ENCODE measurements around the gene SPDEF. TPM values are rescaled to one million over a fixed set of nuclear protein-coding genes. Genes with fewer than 3 reads are reported as not detected.

The SPDEF gene
- total and polyA plus RNA-seq, 2 experiments from 2014 or later: 0.69 TPM; not detected in 1

DNA sequence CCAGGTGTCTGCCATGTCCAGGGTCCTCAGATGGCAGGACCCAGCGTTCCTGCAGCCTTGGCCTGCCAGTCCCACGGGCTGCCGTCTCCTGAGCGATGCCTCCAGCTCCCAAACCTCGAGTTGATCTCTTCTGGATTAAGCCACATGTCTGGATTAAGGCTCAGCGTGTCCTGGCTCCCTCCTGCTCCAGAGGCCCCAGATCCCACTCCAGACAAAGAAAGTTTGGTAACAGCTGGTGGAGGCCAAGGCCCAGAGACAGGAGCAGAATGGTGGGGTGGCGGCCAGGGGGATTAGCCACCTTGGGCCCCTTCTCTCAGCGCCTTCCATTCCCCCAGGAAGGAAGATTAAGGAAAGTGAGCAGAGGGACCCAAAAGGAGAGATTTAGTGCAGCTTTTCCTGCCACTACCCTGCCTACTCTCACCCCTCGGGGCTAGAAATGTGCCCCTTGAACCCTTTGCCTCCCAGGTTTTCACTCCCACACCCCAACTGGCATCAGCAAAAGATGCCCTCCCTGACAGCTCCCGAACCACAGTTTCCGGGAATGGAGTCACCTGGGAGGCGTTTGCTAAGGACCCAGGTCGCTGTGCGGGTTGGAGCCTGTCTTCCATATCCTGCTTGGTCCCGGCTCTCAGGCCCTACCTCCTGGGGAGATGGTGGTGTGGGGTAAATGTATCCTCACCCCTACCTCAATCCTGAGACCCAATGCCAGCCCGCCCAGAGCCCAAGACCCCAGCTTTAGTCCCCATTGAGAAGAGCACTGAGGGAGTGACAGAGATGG is 6.9 kb downstream of the SPDEF start:
- Histone ChIP-seq H2AFZ (no peak overlapping the region), H3K27ac (ENCODE audit: low read depth) (no peak overlapping the region), H3K27me3 (ENCODE audit: insufficient read depth) (no peaks in the 10 kb centered on the region), H3F3A (replicated peaks; ENCODE audit: low read depth) (no peaks in the 10 kb centered on the region), H3K36me3 (ENCODE audit: insufficient read depth) (no peaks in the 10 kb centered on the region), H3K9me2 (ENCODE audit: insufficient read depth) (no peaks in the 10 kb centered on the region), H3K4me3 (no peak overlapping the region), H3K4me2 (no peak overlapping the region), H3K4me1 (ENCODE audit: insufficient read depth) (no peaks in the 10 kb centered on the region), H3K79me2 (replicated peaks; ENCODE audit: insufficient read depth) (no peaks in the 10 kb centered on the region), H4K20me1 (replicated peaks; ENCODE audit: insufficient read depth) (no peaks in the 10 kb centered on the region)
- Mint-ChIP-seq H3K27me3 (ENCODE audit: insufficient read depth, low read depth, poor library complexity) (peaks cover 7% of the 10 kb centered on the region), H3K4me3 (no peak overlapping the region), H3K36me3 (ENCODE audit: low read depth) (no peaks in the 10 kb centered on the region), H3K9me3 (peaks cover 2% of the 10 kb centered on the region; the same call in 1 of the 3 replicates), H3K4me1 (peaks cover 11% of the 10 kb centered on the region; the same call in 2 of the 3 replicates), H3K27ac (no peak overlapping the region)
- no peak for DNase-seq (ENCODE audit: low spot score)
- TF ChIP-seq, protein P1, sequence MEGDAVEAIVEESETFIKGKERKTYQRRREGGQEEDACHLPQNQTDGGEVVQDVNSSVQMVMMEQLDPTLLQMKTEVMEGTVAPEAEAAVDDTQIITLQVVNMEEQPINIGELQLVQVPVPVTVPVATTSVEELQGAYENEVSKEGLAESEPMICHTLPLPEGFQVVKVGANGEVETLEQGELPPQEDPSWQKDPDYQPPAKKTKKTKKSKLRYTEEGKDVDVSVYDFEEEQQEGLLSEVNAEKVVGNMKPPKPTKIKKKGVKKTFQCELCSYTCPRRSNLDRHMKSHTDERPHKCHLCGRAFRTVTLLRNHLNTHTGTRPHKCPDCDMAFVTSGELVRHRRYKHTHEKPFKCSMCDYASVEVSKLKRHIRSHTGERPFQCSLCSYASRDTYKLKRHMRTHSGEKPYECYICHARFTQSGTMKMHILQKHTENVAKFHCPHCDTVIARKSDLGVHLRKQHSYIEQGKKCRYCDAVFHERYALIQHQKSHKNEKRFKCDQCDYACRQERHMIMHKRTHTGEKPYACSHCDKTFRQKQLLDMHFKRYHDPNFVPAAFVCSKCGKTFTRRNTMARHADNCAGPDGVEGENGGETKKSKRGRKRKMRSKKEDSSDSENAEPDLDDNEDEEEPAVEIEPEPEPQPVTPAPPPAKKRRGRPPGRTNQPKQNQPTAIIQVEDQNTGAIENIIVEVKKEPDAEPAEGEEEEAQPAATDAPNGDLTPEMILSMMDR (conservative IDR thresholded peaks at IDR 0.05; ENCODE audit: low read depth in 2 of 2): no peak
- TF ChIP-seq NANOG (IDR thresholded peaks at IDR 0.05; ENCODE audit: borderline replicate concordance) (no peak), EZH2 (IDR thresholded peaks at IDR 0.05; ENCODE audit: low read depth, unreplicated experiment) (no peak), STAT1 (IDR thresholded peaks at IDR 0.05; ENCODE audit: unreplicated experiment) (no peak), POLR2AphosphoS5 (IDR thresholded peaks at IDR 0.05; ENCODE audit: low read depth) (no peak), JUNB (IDR thresholded peaks at IDR 0.05; ENCODE audit: unreplicated experiment) (no peak), ZNF331 (CRISPR knock-in tag; IDR thresholded peaks at IDR 0.05; ENCODE audit: low read depth) (no peak)
- TF ChIP-seq, protein P2, sequence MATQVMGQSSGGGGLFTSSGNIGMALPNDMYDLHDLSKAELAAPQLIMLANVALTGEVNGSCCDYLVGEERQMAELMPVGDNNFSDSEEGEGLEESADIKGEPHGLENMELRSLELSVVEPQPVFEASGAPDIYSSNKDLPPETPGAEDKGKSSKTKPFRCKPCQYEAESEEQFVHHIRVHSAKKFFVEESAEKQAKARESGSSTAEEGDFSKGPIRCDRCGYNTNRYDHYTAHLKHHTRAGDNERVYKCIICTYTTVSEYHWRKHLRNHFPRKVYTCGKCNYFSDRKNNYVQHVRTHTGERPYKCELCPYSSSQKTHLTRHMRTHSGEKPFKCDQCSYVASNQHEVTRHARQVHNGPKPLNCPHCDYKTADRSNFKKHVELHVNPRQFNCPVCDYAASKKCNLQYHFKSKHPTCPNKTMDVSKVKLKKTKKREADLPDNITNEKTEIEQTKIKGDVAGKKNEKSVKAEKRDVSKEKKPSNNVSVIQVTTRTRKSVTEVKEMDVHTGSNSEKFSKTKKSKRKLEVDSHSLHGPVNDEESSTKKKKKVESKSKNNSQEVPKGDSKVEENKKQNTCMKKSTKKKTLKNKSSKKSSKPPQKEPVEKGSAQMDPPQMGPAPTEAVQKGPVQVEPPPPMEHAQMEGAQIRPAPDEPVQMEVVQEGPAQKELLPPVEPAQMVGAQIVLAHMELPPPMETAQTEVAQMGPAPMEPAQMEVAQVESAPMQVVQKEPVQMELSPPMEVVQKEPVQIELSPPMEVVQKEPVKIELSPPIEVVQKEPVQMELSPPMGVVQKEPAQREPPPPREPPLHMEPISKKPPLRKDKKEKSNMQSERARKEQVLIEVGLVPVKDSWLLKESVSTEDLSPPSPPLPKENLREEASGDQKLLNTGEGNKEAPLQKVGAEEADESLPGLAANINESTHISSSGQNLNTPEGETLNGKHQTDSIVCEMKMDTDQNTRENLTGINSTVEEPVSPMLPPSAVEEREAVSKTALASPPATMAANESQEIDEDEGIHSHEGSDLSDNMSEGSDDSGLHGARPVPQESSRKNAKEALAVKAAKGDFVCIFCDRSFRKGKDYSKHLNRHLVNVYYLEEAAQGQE (IDR thresholded peaks at IDR 0.05; ENCODE audit: unreplicated experiment): no peak
- ATAC-seq: no peak
